Uterus (tissue), 2 donors: Measurements from ENCODE around the gene APOL4.
A peak's percentile ranks its signal among the peaks of the same experiment; 100 is the strongest.

Experiments used
- CTCF ChIP-seq, 4 experiments: fragments of 200-600 bp in 2 of 4; fragments of 450-650 bp in 2 of 4; sonication (generic) in 2 of 4; IDR thresholded peaks; one replicate each; pipeline ENCODE4 v1.5.1; 2016 to 2019; ENCODE audit warnings: antibody characterized with exemption in 4 of 4, mild to moderate bottlenecking in 2 of 4, moderate library complexity in 1 of 4
- POLR2A ChIP-seq, 2 donors: fragments of 450-650 bp; IDR thresholded peaks; one replicate each; pipeline ENCODE4 v1.6.1; 2016; ENCODE audit warnings: antibody characterized with exemption in 2 of 2, mild to moderate bottlenecking in 1 of 2, moderate library complexity in 1 of 2

- TF ChIP-seq CTCF (IDR thresholded peaks at IDR 0.05) (peak; percentile 79 to 92 (median 90)), POLR2A (IDR thresholded peaks at IDR 0.05) (peak in 1 of 2 donors; percentile 21)
Measured at GRCh38 chr22:36180038-36180880, 21.4 kb downstream of the APOL4 start.
